ENCODE data around the gene CAMK2D.
A peak's percentile ranks its signal among the peaks of the same experiment; 100 is the strongest.
"Not testable (repeated sequence)": the region's sequence is repeated elsewhere in the genome, so short reads cannot be mapped to it uniquely, and the experiment has no call there.

The CAMK2D gene

DNA sequence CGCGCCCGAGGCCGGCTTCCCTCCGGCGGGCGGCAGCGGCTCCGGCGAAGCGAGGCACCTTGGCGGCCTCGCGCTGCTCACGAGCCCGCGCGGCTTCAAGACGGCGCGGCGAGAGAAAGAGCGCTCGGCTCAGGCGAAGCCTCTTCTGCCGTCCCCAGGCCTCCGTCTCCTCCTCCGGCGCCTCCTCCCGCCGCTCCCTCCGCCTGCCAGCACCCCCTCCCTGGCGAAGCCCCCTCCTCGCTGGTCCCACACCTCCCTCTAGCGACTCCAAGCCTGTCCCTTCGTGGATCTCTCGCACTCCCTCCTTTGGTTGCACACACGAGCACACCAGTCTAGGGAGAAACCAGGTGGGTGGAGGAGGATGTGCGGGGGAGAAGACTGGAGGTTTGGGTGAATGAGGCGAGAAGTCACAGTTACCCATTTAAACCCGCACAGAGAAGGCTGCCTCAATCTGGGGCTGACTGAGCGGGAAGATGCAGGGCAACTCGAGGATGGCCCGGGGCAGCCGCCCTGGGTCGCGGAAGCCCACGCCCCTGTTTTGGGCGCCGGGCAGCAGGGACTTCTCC lies at the start of gene CAMK2D:
Gene CAMK2D, minus strand, starts transcription at position 119 of the 566 bp plus-strand sequence. CDS start 670 bp downstream, outside the sequence.
- Histone ChIP-seq H3K4me3 (peak within 1 kb of the TSS; percentile 56 to 83 (median 69)), H3K27ac (peak within 1 kb of the TSS; percentile 92 to 100 (median 97))

GRCh38 chr4:113810906-113811305 lies 49.4 kb upstream of the CAMK2D start:
- no peak overlapping the region for H3K4me3 ChIP-seq
- H3K27ac ChIP-seq, result no peak overlapping the region

GRCh38 chr4:113809311-113809710 lies 47.8 kb upstream of the CAMK2D start:
- no peak overlapping the region for H3K4me3 ChIP-seq

DNA sequence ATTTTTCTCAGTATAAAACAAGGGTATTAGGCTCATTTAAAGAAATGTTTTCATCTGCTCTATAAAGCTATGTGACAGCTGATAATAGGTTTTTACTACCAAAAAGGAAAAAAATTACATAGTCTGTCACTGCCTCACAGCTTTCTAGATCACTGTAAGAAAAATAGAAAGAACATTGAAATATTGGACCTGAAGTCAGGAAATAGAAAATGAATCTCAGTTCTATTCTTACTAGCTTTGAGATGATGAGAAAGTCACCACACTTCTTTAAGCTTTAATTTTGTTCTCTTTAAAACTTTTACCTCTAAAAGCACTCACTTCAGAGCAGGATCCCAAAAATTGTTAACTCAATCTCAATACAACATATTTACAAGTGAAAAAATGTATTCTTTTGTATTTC lies 45.3 kb upstream of the CAMK2D start:
- Histone ChIP-seq H3K27ac (no peak overlapping the region), H3K4me3 (no peak overlapping the region)

More at GRCh38 chr4:113809311-113809710, 47.8 kb upstream of the CAMK2D start:
- no peak overlapping the region for H3K27ac ChIP-seq

DNA sequence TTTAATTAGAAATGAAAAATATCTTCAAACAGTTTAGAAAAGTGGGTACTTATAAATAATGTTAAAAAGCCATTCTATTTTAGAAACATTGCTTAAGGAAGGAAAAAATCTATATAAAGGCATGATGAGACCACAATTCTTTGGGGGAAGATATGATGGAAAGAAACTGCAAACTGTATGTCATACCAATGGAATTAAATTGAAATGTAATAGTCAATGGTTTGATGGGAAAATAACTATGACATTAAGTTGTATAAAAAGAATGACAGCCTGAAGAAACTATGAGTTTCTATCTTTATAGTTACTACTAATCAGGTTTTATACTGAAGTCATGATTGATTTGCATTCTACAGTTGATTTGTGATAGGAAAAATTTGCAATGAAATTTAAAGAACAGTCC lies 40.3 kb upstream of the CAMK2D start:
- no peak overlapping the region for H3K27ac ChIP-seq
- no peak overlapping the region for H3K4me3 ChIP-seq

- H3K4me3 ChIP-seq, result not testable (repeated sequence)
Observed at GRCh38 chr4:113796381-113796780, 34.8 kb upstream of the CAMK2D start.

GRCh38 chr4:113790478-113790877 lies 28.9 kb upstream of the CAMK2D start:
- Histone ChIP-seq H3K27ac (peak overlapping the region in 1 of 21 experiments; percentile 2), H3K4me3 (no peak overlapping the region)

More at GRCh38 chr4:113796381-113796780, 34.8 kb upstream of the CAMK2D start:
- H3K27ac ChIP-seq, result not testable (repeated sequence)

- H3K27ac ChIP-seq, result no peak overlapping the region
- H3K4me3 ChIP-seq, result no peak overlapping the region
Observed at GRCh38 chr4:113788888-113789287, 27.4 kb upstream of the CAMK2D start.

GRCh38 chr4:113785781-113786180 lies 24.2 kb upstream of the CAMK2D start:
- Histone ChIP-seq H3K27ac (no peak overlapping the region), H3K4me3 (no peak overlapping the region)

GRCh38 chr4:113784497-113785250 lies 23.1 kb upstream of the CAMK2D start:
- Histone ChIP-seq H3K4me3 (no peak overlapping the region), H3K27ac (peak overlapping the region in 4 of 21 experiments; percentile 13 to 38 (median 20))

- no peak overlapping the region for H3K4me3 ChIP-seq
- H3K27ac ChIP-seq, result no peak overlapping the region
Observed at GRCh38 chr4:113783701-113784100, 22.2 kb upstream of the CAMK2D start.

GRCh38 chr4:113783289-113783688 lies 21.8 kb upstream of the CAMK2D start:
- Histone ChIP-seq H3K4me3 (no peak overlapping the region), H3K27ac (no peak overlapping the region)

GRCh38 chr4:113781439-113782040 lies 20.0 kb upstream of the CAMK2D start:
- Histone ChIP-seq H3K27ac (no peak overlapping the region), H3K4me3 (no peak overlapping the region)

DNA sequence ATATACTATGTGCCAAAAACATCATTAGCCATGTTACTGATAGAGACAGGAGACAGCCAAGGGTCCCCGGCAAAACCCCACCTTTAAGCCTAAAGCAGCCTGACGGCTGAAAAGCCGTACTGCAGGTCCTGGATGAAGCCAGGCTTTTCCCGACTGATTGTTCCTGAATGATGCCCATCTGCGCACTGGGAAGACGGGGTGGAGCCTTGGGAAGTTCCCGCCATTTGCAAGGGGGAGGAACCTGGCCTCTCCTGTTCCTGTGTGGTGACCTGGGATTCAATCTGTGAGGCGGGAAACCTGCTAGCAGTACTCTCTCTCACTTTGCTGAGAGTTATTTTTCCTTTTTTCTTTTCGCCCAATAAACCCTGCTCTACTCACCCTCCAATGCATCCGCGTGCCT lies 15.1 kb upstream of the CAMK2D start:
- no peak overlapping the region for H3K27ac ChIP-seq
- H3K4me3 ChIP-seq, result no peak overlapping the region

DNA sequence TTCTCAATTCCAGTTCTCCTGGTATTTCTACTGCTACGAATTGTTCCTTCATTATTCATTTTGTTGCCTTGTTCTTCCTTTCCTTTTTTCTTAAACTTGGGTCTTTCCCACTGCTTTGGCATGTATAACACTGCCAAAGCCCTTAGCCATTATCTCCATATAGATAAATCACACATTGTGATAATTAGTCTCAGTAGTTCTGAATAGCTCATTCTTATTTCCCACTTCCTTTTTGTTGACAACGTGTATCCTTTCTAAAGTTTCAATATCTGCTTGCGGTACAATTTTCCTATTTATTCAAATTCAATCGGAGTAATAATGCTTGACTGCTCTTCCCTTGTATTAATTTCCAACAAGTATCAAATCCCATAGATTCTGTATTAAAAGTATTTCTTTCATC lies 14.5 kb upstream of the CAMK2D start:
- Histone ChIP-seq H3K4me3 (no peak overlapping the region), H3K27ac (no peak overlapping the region)

- H3K27ac ChIP-seq, result no peak overlapping the region
Observed at GRCh38 chr4:113773756-113774155, 12.2 kb upstream of the CAMK2D start.

DNA sequence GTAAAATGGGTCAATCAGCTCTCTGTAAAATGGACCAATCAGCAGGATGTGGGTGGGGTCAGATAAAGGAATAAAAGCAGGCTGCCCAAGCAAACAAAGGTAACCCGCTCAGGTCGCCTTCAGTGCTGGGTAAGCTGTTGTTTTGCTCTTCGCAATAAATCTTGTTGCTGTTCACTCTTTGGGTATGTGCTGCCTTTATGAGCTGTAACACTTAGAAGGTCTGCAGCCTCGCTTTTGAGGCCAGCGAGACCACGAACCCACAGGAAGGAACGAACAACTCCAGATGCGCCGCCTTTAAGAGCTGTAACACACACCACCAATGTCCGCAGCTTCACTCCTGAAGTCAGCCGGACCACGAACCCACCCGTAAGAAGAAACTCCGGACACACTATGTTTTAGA lies 11.5 kb upstream of the CAMK2D start:
- no peak overlapping the region for H3K27ac ChIP-seq

More at GRCh38 chr4:113773756-113774155, 12.2 kb upstream of the CAMK2D start:
- H3K4me3 ChIP-seq, result no peak overlapping the region

GRCh38 chr4:113772319-113772718 lies 10.8 kb upstream of the CAMK2D start:
- Histone ChIP-seq H3K4me3 (no peak overlapping the region), H3K27ac (no peak overlapping the region)

More for the DNA sequence above, 11.5 kb upstream of the CAMK2D start:
- no peak overlapping the region for H3K4me3 ChIP-seq

- H3K27ac ChIP-seq, result no peak overlapping the region
- no peak overlapping the region for H3K4me3 ChIP-seq
Observed at GRCh38 chr4:113769744-113770143, 8.2 kb upstream of the CAMK2D start.

DNA sequence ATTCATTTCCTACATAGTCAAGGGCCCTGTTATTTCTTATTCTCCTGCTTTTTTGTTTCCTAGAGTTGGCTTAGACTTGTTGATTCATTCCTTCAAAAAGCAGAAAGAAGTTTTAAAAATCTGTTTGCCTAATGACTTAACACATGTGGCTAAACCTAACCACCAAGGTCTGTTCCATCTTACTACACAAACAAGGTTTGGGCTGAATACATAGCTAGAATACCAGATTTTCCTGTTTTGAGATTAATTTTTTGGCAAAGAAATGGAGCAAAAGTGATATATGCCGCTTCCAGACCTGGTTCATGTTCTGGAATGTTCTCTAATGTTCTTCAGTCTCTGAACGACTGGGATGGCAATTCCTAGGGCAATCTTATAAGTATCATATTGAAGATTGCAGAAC lies 7.4 kb upstream of the CAMK2D start:
- H3K4me3 ChIP-seq, result no peak overlapping the region
- H3K27ac ChIP-seq, result no peak overlapping the region

DNA sequence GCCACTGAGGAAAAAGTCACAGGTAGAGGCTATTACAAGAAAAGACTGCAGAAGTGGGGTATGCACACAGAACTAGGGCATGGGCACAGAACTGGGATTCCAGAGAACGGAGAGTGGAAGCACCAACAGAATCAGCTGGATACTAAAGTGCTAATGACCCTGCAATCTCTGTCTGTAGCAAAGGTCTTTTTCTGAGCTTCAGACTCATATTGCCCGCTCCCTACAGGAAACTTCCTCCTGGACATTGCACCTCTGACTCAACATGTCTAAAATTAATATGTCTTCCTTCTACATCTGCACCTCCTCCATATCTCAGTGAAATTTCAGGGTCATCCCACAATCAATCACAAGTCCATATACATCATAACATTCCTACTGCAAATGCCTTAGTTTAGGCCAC lies 5.3 kb upstream of the CAMK2D start:
- Histone ChIP-seq H3K27ac (no peak overlapping the region), H3K4me3 (no peak overlapping the region)

Data from skin epidermis (tissue), 12 donors.